HG03460 (cell line): ENCODE measurements around the gene UBAP1L.
"Not testable (repeated sequence)": the region's sequence is repeated elsewhere in the genome, so short reads cannot be mapped to it uniquely, and the experiment has no call there.

Experiments
- ATAC-seq: cut with Tn5 transposase; IDR thresholded peaks from one replicate; pipeline ENCODE4 v1.9.1; 2021; ENCODE audit not compliant: unreplicated experiment

Gene UBAP1L

DNA sequence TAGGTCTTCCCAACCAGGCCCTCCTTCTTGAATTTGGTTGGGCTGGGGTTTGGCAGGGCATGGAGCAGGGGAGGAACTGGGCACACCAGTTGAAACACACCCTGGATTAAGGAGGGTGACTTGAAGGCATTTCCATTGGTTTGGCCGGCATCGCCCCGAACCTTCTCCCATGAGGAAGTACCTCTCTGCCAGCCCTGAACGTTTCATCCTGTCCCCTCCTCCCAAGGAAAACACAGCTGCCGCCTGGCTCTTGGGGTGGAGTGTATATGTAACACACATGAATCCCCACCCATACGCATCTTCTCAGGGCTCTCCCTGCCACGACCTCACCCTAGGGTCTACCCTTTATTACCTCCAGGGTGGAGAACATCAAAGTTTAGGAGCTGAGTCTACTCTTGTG, 14.6 kb downstream of the UBAP1L start:
- no peak for ATAC-seq

DNA sequence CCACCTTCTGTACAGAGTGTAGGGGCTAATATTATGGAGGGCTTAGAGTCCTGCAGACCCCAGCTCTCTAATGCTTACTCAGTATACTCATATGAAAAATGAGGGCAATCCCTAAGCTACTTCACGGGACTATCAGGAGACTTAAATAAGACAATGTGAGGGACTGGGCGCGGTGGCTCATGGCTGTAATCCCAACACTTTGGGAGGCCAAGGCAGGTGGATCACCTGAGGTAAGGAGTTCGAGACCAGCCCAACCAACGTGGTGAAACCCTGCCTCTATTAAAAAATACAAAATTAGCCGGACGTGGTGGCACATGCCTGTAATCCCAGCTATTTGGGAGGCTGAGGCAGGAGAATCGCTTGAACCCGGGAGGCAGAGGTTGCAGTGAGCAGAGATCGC, 15.2 kb downstream of the UBAP1L start:
- not testable (repeated sequence) for ATAC-seq

DNA sequence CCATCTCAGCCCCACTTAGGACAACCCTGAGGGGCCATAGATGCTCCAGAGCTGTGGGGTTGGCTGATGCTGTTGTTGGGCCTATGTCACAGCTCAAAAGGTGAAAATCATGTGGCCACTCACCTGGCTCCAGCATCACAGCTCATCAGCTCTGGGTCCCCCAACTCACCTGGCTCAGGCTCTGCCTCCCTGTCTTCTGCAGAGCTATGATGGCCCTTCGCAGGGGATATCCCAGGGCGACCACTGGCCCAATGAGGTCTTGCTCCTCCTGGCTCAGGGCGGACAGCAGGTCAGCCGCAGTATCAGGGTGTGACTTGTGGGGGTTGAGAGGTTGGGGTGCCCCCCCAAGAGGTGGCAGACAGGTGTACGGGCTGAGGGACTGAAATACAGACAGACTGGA, 15.7 kb downstream of the UBAP1L start:
- no peak for ATAC-seq

- no peak for ATAC-seq
Measured at GRCh38 chr15:65097651-65098263, 17.2 kb downstream of the UBAP1L start.

DNA sequence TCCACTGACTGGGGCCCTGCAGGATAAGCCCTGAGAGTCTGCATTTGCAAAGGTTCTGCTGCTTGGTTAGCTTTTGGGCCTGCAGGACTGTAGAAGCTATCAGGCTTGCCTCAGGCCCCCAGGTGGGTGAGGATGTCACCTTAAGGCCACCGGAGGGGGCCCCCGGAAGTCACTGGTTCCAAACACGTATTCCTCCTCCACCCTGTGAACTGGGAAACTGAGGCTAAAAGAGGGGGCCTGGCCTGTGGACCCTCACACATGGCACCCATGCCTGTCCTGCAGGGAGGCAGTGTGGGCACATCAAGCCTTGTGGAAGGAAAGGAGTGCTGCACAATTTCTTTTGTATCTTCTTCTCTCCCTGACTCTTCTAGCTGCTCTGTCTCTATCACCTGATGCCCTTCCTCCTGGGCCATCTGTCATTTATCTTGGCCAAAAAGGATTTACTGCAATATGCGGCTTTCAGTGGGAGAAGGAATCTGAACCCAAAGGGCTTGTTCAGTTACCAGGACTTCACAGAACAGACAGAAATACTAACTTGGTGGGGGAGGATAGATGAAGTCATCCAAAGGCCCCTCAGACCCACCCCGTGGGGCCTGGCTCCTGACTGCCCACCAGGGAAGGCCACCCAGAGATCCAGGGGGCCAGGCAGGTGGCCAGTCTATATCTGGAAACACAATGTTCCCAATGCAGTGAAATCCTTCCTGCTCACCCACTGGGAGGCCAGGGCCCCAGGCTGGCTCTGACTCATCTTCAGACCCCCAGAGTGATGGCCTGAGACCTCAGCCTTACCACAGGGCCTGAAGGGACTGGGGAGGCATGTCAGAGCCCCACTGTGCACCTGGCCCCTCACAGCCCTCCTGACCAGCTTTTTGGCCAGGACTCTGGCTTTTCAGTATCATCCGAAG, 18.3 kb downstream of the UBAP1L start:
- ATAC-seq: no peak

- no peak for ATAC-seq
Measured at GRCh38 chr15:65095747-65096104, 19.3 kb downstream of the UBAP1L start.

GRCh38 chr15:65095011-65095746, 19.8 kb downstream of the UBAP1L start:
- ATAC-seq: no peak

DNA sequence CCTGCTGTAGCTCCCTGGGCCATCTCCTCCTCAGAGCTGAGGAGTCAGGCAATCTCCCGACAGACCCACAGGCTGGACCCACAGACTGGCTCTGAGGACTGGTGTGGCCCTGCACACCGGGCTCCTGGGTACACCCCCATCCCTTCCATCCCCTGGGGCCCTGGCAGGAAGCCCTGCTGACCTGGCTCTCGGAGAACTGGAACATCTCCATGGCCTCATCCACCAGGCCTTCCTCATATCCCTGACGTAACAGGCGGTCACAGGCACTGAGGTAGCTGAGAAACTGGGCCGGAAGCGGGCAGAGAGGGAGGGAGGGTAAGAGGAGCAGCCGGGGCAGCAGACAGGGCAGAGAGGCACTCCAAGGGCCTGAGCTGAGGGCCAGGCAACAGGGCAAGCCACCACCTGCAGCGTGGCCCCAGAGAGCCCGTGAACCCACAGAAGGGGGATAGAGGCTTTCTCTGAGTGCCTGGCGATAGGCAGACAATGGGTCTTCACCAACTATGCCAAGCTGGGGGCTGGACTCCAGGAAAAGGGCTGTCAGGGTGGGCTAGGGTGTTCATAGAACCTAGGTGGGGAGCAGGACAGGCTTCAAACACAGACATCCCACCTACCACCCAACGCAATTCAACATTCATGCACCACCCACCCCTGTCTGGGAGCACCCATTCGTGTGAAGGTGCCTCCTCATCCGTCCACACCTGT, 20.6 kb downstream of the UBAP1L start:
- no peak for ATAC-seq

- not testable (repeated sequence) for ATAC-seq
Measured at GRCh38 chr15:65093793-65094170, 21.2 kb downstream of the UBAP1L start.

DNA sequence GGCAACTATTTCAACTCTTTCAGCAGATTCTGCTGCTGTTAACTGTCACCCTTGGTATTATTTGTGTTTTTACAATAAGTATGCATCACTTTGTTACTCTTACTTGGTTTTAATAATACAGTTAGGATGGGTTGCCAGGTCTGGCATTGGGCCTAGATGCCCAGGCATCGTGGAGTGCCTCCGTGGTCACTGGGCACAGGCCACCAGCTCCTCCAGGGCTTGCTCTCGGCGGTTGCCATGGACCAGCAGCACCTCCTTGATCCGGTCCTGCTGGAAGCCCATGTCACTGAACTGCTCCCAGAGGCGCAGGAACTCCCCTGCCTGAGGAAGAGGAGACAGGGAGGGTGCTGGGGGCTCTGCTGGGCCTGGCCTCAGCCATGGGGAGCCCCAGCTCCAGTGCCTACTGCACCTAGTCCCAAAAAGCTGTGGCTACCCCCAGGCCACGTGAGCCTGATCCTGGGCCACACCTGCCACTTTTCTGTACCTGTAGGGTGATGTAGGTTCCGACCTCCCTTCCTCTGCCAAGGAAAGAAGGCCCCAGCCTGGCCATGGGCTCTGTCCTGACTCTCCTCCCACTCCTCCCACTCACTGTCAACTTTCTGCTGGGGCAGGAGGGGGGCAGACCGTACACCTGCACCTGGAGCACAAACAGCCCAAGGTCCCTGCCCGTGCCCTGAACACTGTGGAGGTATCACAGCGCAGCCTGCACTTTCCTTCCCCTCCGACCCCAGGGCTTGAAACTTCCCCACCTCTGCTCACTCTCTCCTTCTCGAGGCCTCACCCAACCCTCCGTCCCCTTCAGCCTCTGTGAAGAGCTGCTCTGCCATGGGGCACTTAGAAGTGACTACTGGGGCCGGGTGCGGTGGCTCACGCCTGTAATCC, 21.8 kb downstream of the UBAP1L start:
- no peak for ATAC-seq

DNA sequence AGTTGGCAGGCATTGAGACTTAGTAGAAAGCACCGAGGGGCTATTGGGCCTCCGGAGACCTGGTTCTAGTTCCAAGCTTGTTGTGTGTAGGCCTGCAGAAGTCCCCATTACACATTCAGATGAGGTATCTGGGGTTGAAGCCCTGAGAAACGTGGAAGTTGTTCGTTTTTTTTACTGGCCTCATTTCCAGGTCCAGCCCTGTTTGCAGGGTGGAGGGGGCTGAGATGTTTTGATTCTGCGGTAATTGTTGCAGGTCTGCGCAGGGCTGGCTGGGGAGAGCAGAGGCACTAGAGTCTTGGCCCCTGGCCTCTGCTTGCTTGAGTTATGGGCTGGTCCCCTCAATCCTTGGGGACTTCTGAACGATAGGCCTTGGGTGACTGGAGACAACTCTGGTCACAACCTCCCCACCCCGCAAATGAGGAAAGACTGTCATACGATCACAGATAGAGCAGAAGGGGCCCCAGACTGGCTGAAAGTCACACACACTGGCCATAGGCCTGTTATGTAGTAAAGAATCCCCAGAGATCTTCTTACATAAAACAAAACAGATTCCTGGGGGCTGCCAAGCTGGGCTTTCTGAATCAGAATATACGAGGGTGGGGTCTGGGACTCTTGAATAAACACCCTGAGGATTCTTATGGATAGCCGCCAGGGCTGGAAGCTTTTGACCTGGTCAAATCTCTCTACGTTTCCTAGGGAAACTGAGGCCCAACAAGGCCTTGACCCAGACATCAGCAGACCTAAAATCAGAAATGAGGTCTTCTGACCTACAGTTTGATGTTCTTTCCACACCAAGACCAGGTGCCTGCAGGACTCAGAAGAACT, 22.8 kb downstream of the UBAP1L start:
- no peak for ATAC-seq

DNA sequence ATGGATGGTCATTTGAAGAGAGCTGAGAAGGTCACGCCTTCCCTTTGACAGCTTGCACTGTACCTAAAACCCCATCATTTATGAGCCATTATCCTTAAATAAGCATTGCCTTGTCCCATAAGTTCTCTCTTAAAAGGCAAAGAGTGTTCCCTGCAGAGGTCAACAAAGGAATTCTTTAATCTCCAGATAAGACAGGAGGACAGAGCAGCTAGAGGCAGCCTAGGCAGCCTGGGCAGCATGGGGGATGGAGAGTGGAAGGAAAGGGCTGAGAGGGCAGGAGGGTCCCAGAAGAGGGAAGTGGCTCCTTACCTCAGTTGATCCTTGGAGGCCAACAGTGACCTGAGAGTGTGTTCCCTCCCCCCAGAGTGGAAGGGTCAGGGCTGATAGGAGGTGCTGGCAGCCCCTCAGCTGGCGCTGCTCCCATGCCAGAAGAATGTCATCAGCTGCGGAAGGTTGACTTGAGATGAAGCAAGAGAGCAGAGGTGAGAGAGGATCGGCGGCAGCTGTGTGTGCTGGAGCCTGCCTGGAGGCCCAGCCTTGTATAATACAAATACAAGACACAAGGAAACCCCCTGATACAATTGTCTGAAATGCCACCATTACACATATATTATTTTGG, 25.7 kb downstream of the UBAP1L start:
- no peak for ATAC-seq

DNA sequence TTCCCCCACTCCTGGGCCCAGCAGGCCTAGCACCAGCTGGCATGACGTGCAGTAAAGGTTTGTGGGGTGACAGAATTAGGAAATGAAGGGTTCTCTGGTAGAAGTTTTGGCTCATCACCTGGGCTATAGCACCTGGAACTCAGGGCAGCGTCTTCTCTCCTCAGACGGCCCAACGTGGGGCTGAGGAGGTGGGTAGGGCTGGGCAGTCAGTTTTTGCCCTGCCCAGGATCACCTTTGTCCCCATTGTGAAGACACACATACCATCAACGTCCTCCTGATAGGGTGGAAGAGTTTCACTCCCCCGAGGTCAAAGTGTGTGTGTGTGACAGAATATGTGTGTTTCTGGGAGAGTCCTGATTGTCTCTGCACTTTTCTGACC, 26.4 kb downstream of the UBAP1L start:
- no peak for ATAC-seq

GRCh38 chr15:65087873-65088642, 26.9 kb downstream of the UBAP1L start:
- ATAC-seq: no peak

DNA sequence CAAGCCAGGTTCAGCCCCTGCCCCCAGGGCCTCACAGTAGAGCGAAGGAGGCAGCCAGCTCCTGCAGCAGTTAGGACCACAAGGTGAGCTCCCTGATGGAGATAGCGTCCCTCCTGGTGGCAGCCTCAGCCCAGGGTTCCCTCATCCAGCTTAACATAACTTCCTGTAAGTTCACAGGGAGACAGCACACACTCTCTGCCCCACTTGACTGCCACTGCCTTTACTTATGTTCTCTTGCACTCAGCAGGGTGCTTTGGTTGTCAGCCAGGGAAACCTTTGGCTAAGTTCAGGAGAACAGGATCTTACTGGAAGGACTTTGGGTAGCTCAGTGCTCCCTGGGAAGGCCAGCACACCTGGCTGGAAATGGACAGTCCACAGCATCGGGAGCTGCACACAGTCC, 27.6 kb downstream of the UBAP1L start:
- ATAC-seq: no peak

DNA sequence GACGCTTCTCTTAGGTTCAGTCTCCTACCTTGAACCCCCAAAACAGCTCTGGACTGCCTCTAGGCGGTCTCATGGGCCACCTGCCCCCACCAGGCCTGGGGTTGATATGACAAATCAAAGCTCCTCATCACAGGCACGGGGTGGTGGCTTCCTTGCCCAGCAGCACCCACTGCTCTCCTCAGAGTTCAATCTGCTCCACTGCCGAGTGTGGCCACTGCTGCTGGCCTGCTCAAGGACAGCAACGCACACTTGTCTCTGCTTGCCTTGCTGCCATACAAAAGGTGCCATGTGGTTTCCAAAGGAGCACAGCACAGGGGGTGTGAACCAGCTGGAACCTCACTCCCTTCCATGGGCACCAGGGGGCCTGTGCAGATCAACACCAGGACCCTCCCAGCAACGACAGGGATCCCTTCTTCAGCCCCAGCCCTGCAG, 28.3 kb downstream of the UBAP1L start:
- ATAC-seq: no peak

GRCh38 chr15:65085990-65086679, 28.9 kb downstream of the UBAP1L start:
- ATAC-seq: no peak
